GM21825 (cell line): ENCODE measurements around the gene CAMK1G.
A peak's percentile ranks its signal among the peaks of the same experiment; 100 is the strongest.

Source experiments
- ATAC-seq: cut with Tn5 transposase; IDR thresholded peaks from one replicate; pipeline ENCODE4 v1.9.1; 2021; ENCODE audit warnings: mild to moderate bottlenecking, moderate library complexity; ENCODE audit not compliant: unreplicated experiment

CAMK1G gene

DNA sequence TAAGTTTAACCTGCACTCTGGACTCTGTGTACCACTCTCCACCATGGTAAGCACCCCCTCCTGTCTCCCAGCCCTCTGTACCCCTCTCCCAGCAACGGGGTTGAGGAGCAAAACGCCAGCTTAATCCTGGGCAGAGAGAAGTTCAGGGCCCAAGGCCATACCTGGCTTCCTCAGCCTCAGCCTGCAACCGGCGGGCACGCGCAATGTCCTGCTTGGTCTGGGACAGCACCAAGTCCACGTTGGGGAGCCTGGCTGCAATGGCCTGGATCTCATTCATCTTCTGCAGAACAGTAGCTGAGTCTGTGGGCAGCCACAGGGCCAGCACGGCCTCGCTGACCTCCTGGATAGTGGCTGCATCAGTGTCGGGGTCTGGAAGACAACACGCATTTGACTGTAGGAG is 34.8 kb downstream of the CAMK1G start:
- ATAC-seq: no peak

DNA sequence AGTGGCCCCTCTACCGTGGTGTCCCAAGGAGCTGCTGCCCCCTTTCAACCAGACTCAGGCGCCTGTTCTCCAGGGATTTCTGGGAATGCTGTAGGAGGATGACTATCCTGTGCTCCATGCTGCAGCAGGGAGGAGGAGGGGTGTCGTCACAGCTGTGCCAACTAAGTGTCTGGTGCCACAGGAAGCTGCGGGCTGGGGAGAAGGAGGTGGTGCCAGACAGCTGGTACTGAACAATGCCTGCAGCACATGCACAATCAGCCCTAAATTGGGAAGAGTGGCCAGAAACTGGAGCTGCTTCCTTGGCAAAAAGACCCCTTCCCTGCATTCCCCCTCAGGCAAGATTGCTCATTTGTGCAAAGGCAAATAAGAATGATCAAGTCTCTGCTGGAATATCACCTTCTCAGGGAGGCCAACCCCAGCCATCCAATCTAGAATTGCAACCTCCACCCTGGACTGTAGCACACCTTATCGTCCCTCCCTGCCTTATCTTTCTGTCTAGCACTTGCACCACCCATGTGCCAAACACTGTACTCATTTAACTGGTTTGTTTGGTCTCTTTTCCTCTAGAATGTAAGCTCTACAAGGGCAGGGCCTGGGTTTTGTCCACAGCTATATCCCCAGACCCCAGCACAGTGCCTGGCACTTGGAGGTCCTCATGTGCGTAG is 35.4 kb downstream of the CAMK1G start:
- no peak for ATAC-seq

DNA sequence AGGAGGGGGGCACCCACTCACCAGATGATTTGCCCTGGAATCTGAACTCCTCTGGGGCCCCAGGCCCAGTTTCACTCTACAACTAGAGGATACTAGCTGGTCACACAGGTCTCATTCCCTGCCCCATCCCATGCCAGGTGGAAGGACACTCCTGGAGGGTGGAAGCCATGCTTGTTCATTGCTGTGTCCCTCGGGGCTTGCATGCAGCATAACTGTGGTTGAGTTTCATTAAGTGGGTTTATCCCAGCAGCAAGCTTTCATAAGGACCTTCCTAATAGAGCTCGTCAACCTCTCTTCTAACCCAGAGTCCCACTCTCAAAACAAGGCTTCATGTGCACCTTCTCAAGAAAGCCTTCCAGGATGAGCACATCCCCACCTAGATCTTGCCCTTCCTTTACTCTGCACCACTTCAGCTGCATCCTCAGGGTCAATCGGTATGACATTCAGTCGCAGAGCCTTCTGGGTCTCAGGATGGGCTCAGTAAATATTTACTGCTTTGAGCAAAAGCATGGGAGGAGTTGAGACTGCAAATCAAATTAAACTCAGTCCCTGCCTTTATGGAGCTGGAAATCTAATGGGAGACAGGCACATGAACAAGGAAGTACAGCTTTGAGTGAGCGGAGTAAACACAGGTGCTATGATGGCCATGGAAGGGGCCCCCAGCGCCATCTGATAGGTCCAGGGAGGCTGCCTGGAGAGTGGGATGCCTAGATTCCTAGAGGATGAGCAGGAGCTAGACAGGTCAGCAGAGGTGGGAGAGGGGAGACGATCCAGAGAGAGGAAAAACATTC is 36.4 kb downstream of the CAMK1G start:
- ATAC-seq: no peak

DNA sequence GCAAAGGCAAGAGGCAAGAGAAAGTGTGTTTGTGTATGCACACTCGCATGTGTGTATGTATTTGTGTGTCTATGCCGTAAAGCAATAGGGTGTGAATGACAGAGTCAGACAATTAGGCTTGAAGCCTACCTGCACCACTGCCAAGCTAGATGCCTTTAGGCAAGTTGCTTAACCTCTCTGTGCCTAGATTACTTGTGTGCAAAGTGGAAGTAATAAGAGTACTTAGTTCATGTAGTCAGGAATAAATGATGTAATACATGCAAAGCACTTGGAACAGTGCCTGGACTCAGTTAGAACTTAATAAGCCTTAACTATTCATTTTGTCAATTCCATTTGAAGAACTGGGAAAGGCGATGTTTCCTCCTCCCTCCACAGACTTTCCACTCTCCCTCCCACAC is 37.0 kb downstream of the CAMK1G start:
- ATAC-seq: no peak

DNA sequence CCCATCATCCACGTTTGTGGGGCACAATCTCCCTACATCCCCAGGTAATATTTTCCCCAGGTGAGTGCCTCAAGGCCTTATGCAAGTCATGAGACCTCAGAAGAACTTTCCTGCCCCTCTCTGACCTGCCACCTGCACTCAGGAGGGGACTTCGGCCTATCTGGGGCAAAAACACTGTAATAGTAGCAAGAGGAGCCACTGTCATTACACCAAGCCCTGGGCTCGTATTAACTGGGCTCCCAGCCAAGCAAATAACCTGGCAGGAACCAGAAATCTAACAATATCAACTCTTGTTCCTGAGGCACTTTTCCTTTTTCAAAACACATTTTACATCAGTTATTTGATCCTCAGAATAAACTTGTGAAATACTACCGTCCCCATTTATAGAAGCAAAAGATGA is 37.8 kb downstream of the CAMK1G start:
- ATAC-seq: no peak

DNA sequence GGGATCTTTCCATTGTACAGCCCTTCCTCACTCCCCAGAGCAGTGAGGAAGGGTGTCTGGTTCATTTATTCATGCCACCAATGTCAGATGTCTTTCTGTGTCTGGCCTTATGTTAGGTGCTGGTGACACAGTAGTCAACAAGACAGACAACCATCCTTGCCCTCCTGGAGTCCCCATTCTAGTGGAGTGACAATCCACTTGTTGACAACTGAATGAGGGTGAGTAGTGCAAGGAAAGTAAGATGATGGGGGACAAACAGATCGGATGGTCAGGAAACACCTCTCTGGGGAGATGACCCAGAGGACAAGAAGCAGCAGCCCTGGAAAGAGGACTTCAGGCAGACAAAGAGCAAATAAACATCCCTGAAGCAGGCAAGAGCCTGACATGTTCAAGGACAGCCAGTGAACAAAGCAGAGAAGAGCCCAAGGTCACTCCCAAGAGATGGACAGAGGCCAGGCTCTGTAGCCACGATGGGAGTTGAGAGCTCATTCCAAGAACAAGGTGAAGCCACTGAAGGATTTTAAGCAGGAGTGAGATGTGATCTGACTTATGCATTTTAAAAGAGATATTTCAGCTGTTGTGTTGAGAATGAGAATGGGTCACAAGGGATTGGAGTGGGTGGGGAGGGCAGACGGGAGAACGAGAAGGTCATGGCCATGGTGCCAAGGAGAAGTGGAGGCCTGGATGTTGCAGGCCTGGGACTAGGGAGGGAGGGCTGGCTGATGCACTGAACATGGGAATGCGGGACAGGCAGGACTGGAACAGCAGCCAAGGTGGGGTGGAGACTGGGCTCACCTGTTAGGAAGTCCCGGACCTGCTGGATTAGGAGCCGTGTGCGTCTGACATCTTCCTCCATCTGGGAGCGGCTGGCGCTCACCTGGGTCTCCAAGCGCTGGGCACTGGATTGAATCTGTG is 38.5 kb downstream of the CAMK1G start:
- no peak for ATAC-seq

DNA sequence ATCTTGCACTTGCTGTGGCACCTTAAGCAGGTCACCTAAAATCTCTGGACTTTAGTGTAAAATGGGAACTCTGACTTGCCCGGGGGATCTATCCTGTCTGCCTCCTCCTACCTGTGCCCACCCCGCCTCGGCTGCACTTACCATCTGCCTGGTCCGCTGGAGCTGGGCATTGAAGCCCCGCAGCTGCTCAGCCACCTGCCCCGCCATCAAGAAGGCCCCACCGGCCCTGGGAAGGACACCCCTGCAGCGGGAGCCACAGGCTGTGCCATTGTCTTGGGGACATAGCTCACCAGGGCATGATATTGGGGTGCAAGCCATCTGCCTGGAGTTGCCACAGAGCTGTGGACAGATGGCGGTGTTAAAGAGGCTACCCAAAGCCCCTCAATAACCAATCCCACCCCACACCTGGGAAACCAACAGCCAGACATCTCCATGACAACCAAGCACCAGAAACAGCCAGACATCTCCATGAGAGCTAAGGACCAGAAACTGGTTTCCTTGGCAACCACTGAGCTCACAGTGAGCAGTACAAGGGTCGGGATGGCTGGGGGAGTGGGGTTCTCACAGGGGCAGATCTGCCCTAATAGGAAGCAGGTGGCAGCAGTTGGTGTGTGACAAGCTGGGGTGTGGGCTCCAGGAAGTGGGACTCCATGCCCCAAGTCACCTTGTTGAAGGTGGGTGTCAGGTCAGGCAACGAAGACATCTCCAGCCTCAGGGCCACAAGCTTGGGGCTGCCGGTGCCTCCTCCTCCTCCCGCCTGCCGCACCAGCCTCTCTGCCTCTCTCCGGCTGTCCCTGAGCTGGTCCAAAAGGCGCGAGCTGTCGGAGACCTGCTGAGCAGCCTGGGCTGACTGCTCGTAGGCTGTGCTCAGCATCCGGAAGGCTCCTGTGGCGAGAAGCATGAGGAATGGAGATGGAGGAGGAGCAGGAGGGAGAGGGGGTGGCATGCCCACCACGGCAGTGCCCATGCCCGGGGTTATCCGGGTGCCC is 39.6 kb downstream of the CAMK1G start:
- ATAC-seq: no peak

DNA sequence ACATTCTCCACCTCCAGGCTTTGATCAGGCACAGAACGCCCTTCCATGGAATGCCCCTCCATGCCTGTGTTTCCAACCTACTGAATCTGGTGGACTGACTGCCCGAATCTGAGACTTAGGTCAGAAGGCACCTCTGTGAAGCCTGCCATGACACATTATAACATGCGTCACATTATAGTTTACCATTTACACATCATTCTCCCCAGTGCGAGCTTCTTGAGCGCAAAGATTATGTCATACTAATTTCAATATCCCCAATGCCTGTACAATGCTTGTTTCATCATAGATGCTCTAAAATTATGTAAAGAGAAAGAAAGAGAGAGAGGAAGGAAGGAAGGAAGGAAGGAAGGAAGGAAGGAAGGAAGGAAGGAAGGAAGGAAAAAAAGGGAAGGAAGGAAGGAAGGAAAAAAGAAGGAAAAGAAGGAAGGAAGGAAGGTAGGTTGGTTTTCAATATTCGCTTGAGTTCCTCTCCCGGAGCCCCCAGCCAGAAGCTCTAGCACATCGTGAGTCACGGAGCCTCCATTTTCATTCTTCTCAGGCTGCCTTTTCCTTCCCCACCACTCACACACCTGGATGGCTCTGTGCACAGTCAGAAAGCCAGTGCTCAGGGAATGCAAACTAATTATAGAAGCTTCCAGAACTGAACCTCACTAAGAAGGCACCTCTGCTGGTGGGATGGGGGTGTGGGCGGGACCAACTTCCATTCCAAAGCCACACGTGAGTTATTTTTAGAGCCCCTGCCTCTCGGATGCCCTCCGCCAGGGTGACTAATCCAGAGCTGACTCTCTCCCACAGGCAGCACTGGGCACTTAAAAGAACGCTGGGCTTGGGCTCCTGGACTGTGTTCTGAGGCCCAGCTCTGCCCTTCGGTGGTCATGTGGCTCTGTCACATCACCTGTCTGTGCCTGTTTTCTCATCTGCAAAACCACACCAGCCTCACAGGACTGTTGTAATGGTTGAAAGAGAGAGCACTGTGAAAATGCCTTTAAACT is 41.3 kb downstream of the CAMK1G start:
- ATAC-seq: no peak

DNA sequence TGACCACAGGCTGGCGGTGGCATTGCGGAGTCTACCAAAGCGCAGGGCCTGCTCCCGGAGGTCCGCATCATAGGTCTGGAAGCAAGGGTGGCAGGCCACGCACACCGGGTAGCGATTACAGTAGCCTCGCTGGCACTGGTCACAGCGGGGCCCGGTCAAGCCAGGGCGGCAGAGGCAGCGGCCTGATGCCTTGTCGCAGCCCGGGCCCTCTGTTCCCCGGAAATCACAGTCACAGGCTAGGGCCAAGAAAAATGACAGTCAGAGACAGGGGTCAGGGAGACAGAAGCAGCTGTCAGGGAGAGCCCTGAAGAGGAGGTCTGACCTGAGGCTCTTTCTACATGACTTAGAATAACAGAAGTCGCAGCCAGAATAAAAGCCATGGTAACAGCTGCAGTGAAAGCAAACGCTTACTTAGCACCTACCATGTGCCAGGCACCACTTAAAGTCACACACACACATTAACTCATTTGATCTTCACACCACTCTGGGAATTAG is 42.3 kb downstream of the CAMK1G start:
- no peak for ATAC-seq

DNA sequence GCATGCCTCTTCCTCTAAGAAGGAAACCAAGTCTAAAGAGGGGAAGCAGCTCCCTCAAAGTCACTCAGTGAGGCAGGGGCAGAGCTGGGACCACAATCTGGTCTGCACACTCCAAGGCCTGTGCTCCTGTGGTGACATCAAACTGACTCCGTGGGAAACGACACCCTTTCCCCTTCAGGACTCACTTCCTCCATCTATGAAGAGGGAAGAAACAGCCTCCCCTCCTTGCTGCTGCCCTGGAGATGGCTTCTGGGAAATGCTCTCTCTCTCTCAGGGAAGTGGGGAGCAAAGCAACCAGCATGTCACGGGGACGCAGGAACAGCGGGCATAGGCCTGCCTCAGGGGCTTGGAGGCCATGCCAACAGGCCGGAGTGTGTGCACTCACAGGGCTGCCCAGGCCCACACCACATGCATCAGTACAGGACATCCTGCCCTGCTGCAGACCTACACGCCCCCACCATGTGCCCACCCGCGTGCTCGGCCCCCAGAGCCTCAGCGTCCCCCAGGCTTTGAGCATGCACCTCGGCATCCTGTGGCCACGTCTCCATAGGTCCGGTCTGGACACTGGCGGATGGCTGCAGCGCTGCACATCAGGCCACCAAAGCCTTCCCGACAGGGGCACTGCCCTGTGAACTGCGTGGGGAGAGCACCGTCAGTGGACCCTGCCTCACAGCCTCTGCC is 43.0 kb downstream of the CAMK1G start:
- ATAC-seq: no peak

DNA sequence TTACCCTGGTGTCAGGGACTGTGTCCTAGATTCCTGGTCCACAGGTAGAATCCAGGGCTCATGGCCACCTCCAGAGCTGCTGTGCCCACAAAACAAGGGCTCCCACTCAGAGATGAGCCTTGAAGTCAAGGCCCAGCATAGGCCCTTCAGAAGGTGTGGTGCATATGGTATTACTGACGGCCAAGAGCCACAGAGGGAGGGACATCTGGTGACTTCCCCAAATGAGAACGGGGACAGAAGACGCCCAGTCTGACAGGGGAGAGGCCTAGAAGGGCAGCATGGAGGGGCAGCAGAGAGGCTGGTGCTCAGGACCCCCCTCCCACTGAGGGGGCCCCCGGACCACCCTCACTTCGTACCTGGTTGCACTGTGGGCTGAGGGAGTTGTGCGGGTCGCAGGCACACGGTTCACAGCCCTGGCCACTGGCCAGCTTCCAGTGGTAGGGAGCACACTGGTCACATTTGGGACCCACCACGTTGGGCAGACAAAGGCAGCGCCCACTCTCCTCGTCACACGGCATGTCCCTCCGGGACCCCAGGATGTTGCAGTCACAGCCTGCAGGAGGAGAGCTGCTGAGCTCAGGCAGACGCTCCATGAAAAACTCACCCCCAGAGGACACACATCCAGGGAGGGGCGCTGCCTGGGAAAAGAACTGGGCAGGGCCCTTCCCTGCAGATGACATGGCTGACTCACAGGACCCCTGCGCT is 43.7 kb downstream of the CAMK1G start:
- ATAC-seq: no peak

DNA sequence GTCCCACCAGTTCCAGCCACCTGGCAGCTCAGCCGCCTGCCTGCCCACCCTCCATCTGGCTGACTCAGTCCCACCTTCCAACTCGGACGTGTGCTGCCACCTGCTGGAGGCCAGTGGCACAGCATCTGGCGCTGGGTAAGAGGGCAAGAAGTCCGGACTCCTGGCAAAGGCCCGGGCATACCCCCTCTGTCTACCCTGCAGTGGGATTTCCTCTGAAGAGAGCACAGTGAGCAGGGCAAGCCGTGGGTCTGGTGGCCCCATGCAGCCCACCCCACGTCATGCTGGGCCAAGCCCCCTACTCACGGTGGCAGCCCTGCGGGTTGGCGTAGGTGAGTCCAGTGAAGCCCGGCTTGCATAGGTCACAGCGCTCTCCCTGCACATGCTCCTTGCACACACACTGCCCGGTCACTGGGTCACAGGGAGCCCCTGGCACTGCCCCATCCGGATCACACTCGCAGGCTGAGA is 44.2 kb downstream of the CAMK1G start:
- peak; percentile 75 for ATAC-seq

DNA sequence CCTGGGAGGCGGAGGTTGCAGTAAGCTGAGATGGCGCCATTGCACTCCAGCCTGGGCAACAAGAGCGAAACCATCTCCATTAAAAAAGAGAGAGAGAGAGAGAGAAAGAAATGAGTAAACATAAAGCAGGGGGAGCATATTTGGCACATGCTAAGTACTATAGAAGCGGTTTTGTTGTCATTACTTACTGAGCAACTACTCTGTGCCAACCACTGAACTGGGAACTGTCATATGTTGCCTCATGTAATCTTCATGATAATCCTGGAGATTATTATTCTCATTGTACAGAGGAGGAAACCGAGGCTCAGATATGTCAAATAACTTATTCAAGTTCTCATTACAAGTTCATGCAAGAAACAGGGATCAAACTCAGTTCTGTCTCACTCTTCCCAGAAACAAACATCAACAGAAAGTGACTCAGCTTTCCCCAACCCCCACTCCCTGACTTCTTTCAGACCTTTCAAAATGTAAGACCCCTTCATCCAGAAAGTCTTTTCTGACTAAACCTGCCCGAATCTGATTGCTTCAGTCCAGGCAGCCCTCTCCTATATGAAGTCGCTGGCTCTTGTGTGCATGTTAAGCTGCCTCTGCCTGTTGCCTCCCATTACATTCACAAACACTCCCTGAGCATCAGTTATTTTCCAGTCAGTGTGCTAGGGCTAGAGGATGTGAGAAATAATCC is 45.2 kb downstream of the CAMK1G start:
- ATAC-seq: no peak

DNA sequence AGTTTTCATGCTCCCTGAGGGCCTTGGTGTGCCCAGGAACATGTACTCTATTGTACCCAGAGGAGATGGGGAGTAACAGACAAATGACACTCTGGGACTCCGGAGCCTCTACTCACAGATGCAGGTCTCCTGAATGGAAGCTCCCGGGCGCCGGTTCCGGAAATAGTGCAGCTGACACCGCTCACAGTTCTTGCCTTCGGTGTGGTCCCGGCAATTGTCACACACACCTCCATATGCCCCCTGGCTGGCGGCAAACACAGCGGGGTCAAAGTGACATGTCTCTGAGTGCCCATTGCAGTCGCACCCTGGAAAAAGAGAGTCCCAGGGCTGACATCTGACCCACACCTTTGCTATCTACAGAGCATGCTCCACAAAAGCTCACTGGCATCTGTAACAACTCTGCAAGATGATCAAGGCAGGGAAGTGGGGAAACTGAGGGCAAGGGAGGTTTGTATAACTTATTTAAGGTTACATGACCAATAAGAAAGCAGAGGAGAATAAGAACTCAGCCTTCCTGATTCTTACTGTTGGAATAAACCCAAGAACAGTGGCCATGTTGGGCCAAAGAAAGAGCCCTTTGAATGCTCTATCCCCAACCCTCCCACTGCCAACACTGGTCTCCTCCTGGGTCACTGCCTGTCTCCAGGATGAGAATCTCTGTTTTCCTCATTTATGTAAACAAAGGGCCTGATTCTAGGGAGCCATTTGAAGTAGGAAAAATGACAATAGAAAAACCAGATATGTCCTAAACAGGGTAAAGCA is 46.3 kb downstream of the CAMK1G start:
- ATAC-seq: no peak

DNA sequence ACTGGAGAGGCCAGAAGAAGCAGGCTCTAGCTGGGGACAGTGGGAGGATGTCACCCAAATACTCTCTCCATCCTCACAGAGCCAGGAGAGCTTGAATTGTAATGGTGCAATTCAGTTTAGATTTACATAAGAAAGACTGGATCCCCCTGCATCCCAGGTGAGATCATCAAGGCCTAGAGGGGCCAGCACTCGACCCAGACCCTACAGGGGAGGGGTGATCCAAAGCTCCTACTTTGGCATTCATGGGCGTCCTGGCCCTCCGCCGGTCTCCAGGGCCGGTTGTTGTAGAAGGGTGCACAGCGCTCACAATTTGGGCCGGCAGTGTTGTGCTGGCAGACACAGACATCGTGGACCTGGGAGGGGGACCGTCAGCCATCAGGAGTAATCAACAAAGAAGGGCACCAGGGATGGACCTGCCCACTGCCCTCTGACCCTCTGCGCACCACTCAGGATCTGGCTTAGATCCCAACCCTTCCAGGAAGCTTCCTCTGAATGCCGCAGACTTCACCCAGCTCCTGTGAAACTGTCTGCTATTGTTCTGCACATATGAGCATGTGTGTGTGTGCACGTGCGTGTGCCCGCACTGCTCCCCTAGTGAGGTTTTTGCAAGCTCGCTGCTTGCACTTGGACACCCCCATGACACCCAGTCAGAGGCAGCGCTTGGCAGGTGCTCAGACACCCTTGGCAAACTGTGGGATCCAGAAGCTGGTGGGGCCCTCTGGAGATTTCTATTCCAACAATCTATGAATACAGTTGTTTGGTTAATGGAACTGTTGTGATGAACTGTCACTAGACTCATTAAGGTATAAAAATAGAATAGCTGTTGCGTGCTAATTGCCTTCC is 47.1 kb downstream of the CAMK1G start:
- no peak for ATAC-seq
